Measurements from ENCODE around the gene NOXO1.

Gene NOXO1

GRCh38 chr16:1978476-1979120, 2.7 kb downstream of the NOXO1 start:
- Histone ChIP-seq H3K4me2 (ENCODE audit: low read length) (peak overlapping the region; percentile 87), H3K4me1 (no peaks in the 10 kb centered on the region), H3K9ac (no peak overlapping the region), H3K79me2 (no peaks in the 10 kb centered on the region), H3K9me3 (ENCODE audit: control insufficient read depth, low read length) (no peaks in the 10 kb centered on the region), H3K27ac (no peak overlapping the region), H3K36me3 (ENCODE audit: control insufficient read depth, insufficient read depth, low read length) (no peaks in the 10 kb centered on the region), H3K4me3 (ENCODE audit: low read depth, low read length) (peak overlapping the region; percentile 60), H3K27me3 (ENCODE audit: control insufficient read depth, insufficient read depth, low read length) (no peaks in the 10 kb centered on the region), H2AFZ (peak overlapping the region; percentile 70)
- no peak for TF ChIP-seq CTCF (IDR thresholded peaks at IDR 0.05)

GRCh38 chr16:1977875-1978268, 3.4 kb downstream of the NOXO1 start:
- no peak for TF ChIP-seq CTCF (IDR thresholded peaks at IDR 0.05)
- Histone ChIP-seq H3K9ac (no peak overlapping the region), H2AFZ (no peak overlapping the region), H3K4me3 (ENCODE audit: low read depth, low read length) (no peak overlapping the region), H3K79me2 (no peaks in the 10 kb centered on the region), H3K9me3 (ENCODE audit: control insufficient read depth, low read length) (no peaks in the 10 kb centered on the region), H3K4me2 (ENCODE audit: low read length) (no peak overlapping the region), H3K27me3 (ENCODE audit: control insufficient read depth, insufficient read depth, low read length) (no peaks in the 10 kb centered on the region), H3K27ac (no peak overlapping the region), H3K4me1 (no peaks in the 10 kb centered on the region), H3K36me3 (ENCODE audit: control insufficient read depth, insufficient read depth, low read length) (no peaks in the 10 kb centered on the region)

- H3K79me2 ChIP-seq: peaks cover 6% of the 10 kb centered on the region
- H3K4me2 ChIP-seq (ENCODE audit: low read length): no peak overlapping the region
- H3K27ac ChIP-seq: no peak overlapping the region
- H3K27me3 ChIP-seq (ENCODE audit: control insufficient read depth, insufficient read depth, low read length): no peaks in the 10 kb centered on the region
- H3K4me3 ChIP-seq (ENCODE audit: low read depth, low read length): no peak overlapping the region
- no peaks in the 10 kb centered on the region for H3K36me3 ChIP-seq (ENCODE audit: control insufficient read depth, insufficient read depth, low read length)
- H2AFZ ChIP-seq: no peak overlapping the region
- no peak for TF ChIP-seq CTCF (IDR thresholded peaks at IDR 0.05)
- peaks cover 2% of the 10 kb centered on the region for H3K4me1 ChIP-seq
- no peaks in the 10 kb centered on the region for H3K9me3 ChIP-seq (ENCODE audit: control insufficient read depth, low read length)
- no peak overlapping the region for H3K9ac ChIP-seq
Observed at GRCh38 chr16:1976951-1977874, 4.1 kb downstream of the NOXO1 start.

- peaks cover 2% of the 10 kb centered on the region for H3K4me1 ChIP-seq
- no peaks in the 10 kb centered on the region for H3K36me3 ChIP-seq (ENCODE audit: control insufficient read depth, insufficient read depth, low read length)
- H2AFZ ChIP-seq: no peak overlapping the region
- no peaks in the 10 kb centered on the region for H3K9me3 ChIP-seq (ENCODE audit: control insufficient read depth, low read length)
- no peak overlapping the region for H3K9ac ChIP-seq
- H3K27me3 ChIP-seq (ENCODE audit: control insufficient read depth, insufficient read depth, low read length): no peaks in the 10 kb centered on the region
- no peak overlapping the region for H3K27ac ChIP-seq
- H3K4me3 ChIP-seq (ENCODE audit: low read depth, low read length): no peak overlapping the region
- peaks cover 9% of the 10 kb centered on the region for H3K79me2 ChIP-seq
- no peak for TF ChIP-seq CTCF (IDR thresholded peaks at IDR 0.05)
- no peak overlapping the region for H3K4me2 ChIP-seq (ENCODE audit: low read length)
Observed at GRCh38 chr16:1976216-1976520, 5.1 kb downstream of the NOXO1 start.
